ENCODE results near the gene POLD4.
A peak's percentile ranks its signal among the peaks of the same experiment; 100 is the strongest.

POLD4 gene

DNA sequence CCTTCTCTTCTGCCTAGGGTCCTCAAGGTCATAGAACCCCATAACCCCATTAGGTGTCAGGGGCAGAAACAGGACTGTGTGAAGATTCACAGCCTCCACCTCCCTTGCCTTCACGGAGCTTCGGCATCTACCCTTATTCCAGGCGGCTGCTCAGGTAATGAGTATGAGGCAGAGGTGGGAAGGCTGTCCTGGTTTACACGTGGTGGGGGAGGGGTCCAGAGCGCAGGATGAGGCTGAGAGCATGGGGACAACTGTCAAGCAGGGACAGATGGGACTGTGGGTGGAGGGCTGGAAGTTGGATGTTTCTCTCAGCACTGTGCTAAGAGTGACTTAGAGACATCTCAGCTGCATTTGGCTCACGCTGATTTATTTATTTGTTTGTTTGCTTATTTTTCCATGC, 34.2 kb upstream of the POLD4 start:
- no peak for DNase-seq (ENCODE audit: low spot score)

DNA sequence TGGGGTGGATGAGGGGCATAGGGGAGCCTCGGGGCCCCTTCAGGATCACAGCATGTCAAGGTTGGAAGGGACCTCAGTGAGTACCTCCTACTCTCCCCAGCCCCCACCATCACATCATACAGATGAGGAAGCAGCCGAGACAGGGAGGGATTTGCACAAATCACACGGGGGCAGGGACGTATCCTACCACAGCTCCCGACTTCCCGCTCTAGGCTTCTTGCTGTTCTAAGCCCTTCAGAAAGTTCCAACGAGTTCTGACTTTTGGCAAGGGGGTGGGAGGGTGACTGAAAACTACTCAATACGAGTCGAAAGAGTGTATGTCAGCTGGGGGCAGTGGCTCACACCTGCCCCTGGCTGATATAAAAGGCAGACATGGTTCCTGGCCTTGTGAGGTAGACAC, 33.7 kb upstream of the POLD4 start:
- no peak for DNase-seq (ENCODE audit: low spot score)

DNA sequence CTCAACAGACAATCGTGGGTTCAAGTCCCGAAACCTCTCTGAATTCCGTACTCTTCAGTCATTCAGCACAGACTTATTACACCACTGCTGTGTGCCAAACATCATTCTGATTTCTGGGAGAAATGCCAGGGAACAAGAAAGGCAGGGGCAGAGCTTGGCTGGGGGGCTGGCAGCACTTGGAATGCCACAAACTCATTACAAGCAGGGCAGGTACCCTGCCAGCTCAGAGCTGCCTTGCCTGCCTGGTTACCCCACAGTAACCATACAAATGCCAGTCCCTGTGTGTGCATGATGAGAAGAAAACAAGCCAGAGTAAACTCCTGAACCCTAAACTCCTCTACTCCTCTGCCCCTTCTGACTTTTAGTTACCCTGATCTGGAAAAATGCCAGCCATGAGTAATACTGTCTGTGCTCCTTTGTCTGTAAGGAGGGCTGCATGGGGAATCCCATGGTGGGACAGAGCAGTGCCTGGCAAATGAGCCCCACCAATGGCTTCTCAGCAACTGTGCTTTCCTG, 31.6 kb upstream of the POLD4 start:
- DNase-seq (ENCODE audit: low spot score), result no peak

DNA sequence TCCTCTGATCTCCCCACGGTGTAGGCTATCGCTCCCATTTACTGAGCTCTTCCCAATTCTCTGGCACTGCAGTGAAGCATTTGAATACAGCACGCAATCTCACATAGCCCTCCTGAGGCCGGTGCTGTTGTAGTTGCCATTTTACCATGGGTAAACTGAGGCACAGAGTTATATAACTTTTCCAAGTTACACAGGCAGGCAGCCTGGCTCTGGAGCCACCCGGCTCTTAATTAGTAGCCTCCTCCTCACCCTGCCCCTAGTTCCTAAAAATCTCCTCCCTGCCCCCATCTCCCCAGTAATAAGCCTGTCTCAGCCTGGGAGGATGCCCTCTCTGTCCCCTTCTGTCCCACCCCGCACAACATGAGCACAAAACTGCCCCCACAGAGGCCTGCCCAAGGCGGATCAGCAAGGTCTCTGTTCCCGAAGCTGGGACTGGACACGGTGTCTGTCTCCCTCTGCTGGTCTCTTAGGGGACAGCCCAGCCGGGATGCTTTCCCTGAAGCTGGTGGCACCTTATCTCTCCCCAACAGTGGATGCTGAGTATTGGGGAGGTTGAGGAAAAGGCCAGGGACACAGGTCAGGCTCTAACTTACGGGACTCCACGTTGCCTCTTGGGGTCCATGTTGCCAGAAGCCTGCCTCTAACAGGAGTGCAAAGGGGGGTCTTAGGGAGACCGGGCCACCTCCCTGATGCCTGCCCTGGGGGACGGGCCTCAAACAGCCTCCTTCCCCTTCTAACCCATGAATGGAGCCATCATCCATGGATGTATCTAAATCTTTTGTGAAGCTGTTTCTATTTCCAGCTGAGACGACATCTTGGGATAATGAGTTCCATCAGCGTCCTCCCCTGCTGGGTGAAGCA, 29.2 kb upstream of the POLD4 start:
- peak; percentile 77 for DNase-seq (ENCODE audit: low spot score)

DNA sequence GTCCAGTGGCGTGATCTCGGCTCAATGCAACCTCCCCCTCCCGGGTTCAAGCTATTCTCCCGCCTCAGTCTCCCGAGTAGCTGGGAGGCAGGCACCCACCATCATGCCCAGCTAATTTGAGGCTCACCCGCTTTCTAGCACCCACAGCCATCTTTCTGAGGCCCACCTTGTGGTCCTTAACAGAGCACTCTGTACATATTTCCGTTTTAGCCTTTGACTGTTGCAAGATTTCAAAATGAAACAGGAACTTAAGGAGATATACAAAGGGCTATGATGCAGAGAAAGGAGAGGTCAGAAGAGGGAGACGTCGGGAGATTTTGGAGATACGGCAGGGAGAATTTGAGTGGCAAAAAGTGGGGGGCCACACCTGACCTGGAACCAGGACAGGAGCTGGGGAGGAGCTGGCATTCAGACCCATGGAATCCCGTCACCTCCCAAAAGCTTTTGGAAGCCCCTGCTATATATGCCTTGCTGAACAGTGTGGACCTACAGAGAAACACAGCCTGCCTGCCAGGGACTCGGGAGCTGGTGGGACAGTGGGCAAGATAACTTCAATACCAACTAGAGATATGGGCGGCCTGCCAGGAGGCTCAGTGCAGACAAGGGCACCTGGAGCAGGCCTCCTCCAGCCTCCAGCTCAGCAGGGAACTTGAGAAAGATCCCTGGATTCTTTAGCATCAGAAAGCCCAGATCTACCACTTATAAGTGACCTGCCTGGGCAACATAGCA, 28.1 kb upstream of the POLD4 start:
- no peak for DNase-seq (ENCODE audit: low spot score)

DNA sequence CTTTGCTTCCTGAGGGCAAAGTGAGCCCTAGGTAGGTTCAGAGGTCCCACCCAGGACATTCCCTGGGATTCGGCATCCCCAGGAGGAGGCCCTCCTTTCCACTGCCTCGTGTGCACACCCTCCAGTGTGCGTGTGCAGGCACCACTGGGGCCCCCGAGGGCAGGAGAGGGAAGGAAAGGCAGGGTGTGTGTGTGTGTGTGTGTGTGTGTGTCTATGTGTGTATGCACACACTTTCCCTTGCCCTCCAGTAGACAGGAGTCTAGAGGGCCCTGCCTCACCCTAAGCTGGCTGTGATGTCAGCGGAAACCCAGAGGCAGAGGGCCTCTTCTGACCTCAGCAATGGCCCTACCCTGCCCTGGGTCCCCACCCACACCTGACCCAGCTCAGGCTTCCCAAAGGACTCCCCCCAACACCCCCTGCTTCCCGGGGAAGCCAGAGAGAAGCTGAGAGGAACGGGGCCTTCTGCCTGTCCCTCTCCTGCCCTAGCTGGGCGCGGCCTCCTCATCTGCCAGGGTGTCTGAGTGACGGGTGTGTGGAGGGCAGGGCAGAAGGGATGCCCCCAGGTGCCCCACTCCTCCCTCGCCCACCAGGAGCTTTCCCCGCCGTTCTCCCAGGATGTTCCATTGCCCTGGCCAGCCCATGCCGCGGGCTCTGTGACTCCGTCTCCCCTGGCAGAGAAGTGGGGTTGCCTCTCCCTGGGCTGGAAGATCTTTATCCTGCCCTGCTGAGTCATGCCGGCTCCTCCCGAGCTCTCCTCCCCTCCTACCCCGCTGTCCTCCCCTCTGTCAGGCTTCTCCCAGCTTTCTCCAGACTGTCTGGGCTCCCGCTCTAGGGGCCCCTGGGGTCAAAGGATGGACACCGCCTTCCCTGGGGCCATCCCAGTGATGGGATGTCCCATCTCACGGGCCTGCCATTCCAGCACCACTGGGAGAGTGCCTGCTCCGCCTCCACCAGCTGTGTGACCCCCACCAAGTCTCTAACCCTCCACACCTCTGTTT, 26.0 kb upstream of the POLD4 start:
- DNase-seq (ENCODE audit: low spot score), result no peak

DNA sequence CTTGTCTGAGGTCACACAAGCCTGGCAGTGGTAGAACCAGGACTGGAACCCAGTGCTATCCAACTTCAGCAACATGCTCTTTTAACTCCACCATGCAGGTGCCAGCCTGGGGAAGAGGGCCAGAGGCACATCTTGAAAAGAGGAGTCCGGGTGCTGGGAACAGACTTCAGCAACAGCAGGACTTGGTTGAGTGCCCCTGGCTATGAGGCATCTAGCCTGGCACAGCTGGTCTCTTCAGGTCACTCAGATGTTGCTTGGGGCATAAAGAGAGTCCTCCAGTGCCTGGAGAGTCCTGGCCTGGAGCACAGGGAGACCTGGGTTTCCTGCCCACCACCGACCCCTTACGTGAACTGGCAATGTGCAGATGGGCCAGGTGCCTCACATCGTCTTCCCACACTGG, 25.2 kb upstream of the POLD4 start:
- no peak for DNase-seq (ENCODE audit: low spot score)

DNA sequence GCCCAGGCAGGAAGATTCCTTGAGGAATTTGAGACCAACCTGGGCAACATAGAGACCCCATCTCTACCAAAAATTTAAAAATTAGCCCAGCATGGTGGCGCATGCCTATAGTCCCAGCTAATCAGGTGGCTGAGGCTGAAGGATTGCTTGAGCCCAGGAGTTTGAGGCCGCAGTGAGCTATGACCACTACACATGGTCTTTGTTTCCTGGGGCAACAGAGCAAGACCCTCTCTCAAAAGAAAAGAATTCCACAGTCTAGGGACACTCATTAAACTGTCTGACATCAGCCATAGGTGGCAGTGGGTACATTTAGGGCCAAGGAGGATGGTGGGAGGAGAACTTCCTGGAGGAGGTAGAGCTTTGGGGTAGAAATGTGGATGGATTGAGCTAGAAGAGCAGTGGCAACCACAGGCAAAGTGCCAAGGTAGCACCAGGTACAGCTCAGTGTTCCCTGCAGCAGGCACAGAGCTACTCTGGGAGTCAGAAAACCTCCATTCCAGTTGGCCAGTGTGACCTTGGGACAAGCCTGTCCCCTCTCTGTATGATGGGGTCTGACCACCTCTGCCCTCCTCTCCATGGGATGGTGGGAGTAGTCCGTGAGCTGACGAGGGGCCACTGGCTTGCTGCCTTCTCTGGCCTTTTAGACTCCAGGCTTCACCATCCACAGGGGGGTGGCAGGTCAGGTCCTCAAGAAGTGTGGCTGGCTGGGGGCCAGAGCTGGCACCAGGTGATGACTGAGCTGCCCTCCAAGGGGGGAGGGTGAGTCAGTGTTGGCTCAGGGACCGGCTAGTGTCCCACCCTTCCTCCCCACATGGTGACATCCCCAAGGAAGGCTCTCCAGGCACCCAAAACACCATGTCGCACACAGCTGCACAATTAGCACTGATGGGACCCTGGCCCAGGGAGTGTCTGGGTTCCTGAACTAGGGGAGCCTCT, 23.8 kb upstream of the POLD4 start:
- DNase-seq (ENCODE audit: low spot score), result no peak

DNA sequence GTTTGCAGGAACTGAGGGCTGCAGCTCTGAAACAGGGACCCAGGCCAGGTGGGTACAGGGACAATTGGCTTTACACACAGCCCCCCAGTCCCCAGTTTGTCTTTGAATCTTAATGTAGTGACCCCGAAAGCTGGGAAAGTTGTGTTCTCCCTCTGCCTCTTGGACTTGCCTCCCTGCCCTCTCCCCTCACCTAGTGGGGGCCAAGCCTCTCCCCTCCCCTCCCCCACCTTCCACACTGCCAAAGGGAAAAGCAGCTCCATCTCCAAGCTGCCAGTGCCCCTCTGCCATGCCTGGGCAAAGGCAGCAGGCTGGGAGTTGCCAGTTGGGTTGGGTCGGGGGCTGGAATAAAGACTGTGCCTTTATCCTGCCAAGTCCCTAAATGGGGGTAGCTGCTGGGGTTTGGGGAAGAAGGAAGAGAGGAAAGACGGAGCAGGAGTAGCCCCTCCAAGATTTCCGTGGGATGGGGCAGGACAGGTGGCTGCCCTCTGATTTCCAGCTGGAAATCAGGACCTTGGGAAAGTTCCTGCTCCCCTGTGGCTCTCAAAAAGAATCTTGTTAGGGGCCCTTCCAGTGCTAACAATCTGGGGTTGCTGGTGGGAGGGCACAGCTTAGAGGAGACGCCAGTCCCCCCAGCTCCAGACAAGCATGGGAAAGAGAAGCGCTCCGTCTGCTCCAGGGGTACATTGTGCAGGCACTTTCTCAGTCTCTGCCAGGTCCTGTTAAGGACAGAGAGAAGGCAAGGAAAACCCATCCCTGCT, 22.9 kb upstream of the POLD4 start:
- DNase-seq (ENCODE audit: low spot score), result no peak

DNA sequence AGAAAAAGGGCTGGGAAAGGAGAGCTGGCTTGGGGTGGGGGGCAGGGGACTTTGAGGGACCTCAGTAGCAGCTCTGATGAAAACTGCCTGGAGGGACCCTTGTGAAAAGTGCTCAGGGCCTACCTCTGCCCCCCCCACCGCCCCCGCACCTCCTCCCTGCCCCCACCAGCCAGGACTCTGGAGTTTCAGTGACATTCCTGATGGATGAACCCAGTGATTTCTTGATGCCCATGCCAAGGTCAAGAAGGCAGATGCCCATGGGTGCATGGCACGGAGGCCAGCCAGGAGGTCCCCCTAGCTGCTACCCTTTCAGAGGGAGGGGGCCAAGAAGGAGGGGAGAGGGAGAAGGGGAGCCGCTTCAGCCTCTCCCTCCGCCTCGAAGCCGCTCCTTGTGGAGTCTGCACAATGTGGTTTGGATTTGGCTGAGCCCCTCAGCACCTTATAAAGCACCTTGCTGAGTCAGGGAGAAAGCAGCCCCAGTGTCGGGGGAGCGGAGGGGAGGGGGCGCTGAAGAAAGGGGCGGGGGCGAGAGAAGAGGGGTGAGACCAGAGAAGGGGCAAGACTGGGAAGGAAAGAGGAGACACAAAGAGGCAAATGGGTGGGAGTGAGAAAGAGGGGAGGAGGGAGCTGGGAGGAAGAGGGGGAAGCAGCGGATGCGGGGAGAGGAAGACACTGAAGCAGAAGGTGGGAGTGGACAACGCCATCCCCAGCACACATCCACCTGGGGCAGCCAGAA, 22.1 kb upstream of the POLD4 start:
- DNase-seq (ENCODE audit: low spot score), result no peak

DNA sequence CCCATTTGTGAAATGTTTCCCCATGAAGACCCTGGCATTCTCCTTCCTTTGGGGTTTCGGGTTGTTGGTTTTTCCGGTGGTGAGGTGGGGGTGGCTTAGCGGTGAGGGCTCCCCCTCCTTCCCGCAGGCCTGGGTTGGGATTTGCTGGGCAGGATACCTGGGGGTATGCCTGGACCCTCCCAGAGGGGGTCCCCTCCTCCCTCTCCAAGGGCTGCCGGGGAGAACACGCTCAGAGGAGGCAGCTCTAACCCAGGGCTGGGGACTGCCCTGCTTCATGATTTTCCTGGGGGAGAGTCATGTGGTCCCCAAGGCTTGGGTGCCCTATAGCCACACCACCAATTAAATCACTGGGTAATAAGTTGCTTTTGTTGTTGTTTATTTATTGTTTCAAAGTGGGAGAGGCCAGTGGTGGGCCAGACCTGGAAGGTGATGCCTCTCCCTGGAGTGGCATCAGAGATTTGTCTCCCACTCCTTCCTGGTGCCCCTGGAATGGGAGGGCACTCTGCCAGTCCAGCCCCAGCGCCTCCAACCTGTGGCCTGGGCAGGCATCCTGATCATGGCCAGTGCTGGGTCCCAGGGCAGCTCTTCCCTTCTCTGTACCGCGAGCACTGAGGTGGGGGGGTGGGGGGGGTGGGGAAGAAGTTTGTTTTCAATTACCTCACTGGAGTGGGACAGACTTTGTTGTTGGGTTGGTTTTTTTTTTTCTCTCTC, 21.4 kb upstream of the POLD4 start:
- DNase-seq (ENCODE audit: low spot score), result no peak

DNA sequence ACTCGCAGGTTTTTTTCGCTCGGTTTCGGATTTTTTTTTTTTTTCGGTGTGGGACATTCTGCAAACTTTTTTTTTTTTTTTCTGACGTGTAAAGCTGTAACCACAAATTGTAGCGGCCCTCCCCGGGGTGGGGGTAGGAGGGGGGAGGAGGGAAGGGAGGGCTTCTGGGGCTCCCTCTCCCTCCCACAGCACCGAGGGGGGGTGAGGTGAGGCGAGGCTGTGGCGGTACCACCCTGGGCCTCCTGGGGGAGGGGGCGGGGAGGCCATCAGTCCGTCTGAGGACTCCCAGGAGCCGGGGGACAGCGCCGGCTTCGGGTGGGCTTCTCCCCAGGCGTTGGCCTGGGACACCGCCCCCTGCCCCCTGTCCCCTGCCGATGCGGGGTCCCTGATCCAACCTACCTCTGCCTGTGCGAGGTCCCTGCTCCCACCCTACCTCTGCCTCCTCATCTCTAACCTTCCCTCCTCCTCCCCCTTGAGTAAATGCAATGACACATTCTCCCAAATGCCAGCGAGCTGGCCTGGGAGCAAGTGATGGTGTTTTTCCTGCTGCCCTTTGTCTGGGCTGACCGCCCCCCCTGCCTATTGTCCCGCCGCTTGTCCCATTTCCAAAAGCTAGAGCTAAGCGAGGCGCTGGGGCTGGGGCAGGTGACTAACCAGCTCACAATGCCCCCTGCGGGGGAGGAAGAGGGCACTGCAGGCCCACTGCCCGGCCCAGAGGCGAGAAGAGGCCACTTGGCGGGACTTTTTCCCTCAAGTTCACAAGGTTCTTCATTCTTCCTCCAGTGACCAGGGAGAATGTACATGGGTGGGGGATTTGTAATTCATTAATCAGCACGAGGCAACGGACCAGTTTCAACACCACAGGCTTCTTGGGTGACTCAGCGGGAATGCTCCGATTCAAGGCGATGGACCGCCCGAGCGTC, 20.6 kb upstream of the POLD4 start:
- DNase-seq (ENCODE audit: low spot score), result peak; percentile 93

DNA sequence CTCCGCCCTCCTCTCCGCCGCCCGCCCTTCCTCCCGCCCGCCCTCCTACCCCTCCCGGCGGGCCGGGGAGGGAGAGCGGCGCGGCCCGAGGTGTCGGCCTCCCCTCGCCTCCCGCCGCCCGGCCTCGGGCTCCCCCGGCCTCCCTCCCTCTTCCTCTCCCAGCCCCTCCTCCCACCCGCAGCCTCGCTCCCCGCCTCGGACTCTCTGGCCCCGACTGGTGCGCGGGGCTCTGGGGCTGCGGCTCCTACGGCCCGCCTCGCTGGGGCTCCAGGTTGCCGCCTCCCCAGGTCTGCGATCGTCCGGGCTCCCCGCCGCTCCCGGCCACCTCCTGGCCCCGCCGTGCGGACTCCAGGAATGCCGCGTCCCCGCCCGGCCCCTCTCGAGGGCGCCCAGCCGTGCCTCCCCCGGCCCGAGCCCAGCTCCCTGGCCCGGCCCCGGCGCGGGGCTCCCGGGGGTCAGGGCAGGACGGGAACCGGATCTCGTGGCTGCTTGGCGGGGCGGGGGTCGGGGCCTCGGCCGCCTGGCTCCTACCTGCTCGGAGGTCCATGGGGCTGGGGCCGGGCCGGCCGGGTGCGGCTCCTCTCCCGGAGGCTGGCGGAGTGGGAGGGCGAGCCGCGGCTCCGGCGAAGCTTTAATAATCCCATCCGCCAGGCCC, 19.8 kb upstream of the POLD4 start, which contains the start of gene CLCF1:
CLCF1 (minus strand) TSS at position 606 of the 655 bp plus-strand sequence; CDS start at position 547, 59 bp downstream.
- peak; percentile 49 for DNase-seq (ENCODE audit: low spot score)

DNA sequence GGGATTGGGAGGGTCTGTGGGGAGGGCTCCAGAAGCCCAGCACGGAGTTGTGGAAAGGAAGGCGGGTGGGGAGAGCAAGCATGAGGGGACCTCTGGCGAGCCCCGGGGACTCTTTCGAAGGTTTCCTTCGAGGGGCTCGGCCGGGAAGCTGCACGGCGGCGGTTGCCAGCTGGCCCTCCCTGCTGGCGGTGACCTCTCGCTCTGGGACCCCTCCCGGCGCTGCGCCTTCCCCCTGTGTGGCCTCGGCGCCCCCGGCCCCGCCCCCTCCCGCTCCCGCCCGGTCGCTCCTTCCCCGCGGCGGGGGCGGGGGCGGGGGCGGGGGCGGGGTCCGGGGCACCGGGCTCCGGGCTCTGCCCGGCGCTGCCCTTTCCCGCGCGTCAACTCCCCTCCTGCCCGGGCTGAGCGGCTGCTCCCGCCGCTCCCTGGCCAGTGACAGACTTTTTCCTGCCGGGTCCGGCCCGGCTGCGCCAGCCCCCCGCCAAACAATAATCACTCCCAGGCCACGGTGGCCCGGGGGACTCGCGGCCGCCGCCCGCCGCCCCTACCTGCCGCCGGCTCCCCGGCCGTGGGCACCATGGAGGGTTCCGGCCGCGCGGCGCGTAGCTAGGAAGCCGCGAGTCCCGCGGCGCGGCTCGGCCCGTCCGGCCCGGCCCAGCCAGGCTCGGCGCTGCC, 19.1 kb upstream of the POLD4 start:
- DNase-seq (ENCODE audit: low spot score), result no peak

DNA sequence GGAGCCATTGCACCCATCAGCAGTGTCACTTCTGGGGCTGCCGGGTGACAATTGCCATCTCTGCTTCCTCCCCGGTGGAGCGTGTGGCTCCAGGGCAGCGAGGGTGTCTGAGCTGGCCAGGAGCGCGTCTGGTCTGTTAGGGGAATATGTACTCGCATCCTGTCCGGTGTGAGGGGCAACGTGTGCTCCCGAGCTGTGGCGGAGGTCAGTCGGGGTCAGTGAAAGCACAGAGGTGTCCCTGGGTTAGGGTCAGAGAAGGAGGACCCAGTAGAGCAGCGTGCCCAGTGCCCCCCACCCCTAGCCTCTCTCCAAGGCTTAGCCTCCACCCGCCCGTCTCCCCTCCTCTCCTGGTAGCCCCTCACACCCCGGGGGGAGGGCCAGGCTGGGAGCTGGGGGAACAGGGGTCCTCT, 18.6 kb upstream of the POLD4 start:
- no peak for DNase-seq (ENCODE audit: low spot score)

DNA sequence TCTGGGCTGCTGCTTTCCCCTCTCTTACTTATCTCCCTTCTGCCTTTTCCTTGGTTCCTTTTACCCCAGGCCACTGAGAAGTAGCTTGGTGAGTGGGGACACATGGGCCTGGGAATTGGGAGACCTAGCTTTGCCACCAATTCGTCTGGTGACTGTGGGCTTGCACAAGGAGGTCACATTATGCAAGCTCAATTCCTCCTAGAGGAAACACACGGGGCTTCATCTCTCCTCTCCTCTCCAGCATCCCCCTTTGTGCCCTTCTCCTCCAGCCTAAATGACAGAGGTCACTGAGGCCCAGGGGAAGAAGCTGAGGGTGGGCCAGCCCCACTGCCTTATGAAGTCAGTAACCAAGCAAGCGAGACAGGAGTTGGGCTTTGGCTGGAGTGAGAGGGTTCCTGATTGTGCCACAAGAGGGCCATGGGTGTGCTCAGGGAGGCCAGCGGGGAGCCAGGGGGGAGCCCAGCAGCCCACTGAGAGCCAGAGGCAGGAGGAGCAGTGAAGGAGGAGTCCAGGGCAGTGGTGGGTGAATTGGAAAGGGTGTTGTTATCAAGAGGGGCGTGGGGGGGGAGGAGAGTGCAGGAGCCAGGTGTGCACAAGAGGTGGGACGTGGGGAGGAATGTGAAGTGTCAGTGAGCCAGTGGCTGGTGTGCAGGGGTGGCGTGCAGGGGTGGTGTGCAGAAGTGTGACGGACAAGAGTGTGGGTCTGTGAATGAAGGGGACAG, 18.0 kb upstream of the POLD4 start:
- peak; percentile 63 for DNase-seq (ENCODE audit: low spot score)
